Mammary epithelial cell (primary cell): Measurements from ENCODE around the gene APBA2.

ENCODE experiments used
- EZH2 ChIP-seq: IDR thresholded peaks from 2 replicates; pipeline ENCODE4 v1.6.1; 2012; ENCODE audit warnings: low read length, inconsistent platforms, borderline replicate concordance
- TF ChIP-seq, protein P1 (sequence below), 2 donors: IDR thresholded peaks in 1 of 2; conservative IDR thresholded peaks in 1 of 2; 2 replicates each; pipeline ENCODE4 v1.5.1; 2011 to 2012; ENCODE audit warnings: inconsistent platforms in 2 of 2, low read length in 2 of 2, mild to moderate bottlenecking in 2 of 2, control low read depth in 1 of 2, low read depth in 1 of 2; ENCODE audit not compliant: insufficient read depth in 1 of 2; ENCODE audit errors: extremely low read depth in 1 of 2

- TF ChIP-seq, protein P1, sequence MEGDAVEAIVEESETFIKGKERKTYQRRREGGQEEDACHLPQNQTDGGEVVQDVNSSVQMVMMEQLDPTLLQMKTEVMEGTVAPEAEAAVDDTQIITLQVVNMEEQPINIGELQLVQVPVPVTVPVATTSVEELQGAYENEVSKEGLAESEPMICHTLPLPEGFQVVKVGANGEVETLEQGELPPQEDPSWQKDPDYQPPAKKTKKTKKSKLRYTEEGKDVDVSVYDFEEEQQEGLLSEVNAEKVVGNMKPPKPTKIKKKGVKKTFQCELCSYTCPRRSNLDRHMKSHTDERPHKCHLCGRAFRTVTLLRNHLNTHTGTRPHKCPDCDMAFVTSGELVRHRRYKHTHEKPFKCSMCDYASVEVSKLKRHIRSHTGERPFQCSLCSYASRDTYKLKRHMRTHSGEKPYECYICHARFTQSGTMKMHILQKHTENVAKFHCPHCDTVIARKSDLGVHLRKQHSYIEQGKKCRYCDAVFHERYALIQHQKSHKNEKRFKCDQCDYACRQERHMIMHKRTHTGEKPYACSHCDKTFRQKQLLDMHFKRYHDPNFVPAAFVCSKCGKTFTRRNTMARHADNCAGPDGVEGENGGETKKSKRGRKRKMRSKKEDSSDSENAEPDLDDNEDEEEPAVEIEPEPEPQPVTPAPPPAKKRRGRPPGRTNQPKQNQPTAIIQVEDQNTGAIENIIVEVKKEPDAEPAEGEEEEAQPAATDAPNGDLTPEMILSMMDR (conservative IDR thresholded peaks at IDR 0.05 in 1 of 2, IDR thresholded peaks at IDR 0.05 in 1 of 2; ENCODE audit: extremely low read depth in 1 of 2, insufficient read depth in 1 of 2, low read depth in 1 of 2, low read length in 2 of 2), result no peak
- no peak for TF ChIP-seq EZH2
Measured at GRCh38 chr15:29119847-29120246, 234.1 kb downstream of the APBA2 start.
